B cell (primary cell): ENCODE results near the gene SLC38A10.

ENCODE experiments used
- EZH2 ChIP-seq: IDR thresholded peaks from 2 replicates; pipeline ENCODE4 v1.6.1; 2012; ENCODE audit warnings: borderline replicate concordance, low read depth, mild to moderate bottlenecking, moderate library complexity, low read length; ENCODE audit not compliant: insufficient read depth, poor library complexity, severe bottlenecking
- TF ChIP-seq, protein P1 (sequence below): fragments of 200-600 bp; IDR thresholded peaks from one replicate; pipeline ENCODE4 v1.8.0; 2022; ENCODE audit warnings: antibody characterized with exemption, mild to moderate bottlenecking

DNA sequence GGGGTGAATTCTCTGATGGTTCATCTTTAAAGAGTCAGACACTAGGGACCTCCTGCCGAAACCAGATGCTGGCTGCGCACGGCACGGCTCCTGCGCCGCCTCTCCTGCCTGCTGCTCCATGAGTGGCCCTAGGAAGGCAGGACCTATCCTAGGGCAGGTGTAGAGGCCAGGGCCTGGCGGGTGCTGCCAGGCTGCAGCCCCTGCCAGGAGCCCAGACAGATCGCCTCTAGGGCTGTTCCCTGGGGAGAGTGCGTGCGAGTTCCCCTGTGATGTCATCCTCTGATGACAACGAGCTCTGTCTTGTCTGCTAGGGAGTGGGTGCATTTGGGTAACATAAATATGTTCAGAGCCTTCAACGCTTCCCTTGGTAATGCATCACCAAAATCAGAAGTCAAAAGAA, 23.9 kb downstream of the SLC38A10 start:
- no peak for TF ChIP-seq EZH2
- TF ChIP-seq, protein P1, sequence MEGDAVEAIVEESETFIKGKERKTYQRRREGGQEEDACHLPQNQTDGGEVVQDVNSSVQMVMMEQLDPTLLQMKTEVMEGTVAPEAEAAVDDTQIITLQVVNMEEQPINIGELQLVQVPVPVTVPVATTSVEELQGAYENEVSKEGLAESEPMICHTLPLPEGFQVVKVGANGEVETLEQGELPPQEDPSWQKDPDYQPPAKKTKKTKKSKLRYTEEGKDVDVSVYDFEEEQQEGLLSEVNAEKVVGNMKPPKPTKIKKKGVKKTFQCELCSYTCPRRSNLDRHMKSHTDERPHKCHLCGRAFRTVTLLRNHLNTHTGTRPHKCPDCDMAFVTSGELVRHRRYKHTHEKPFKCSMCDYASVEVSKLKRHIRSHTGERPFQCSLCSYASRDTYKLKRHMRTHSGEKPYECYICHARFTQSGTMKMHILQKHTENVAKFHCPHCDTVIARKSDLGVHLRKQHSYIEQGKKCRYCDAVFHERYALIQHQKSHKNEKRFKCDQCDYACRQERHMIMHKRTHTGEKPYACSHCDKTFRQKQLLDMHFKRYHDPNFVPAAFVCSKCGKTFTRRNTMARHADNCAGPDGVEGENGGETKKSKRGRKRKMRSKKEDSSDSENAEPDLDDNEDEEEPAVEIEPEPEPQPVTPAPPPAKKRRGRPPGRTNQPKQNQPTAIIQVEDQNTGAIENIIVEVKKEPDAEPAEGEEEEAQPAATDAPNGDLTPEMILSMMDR: no peak
